Measurements from ENCODE around the gene PHPT1.

The PHPT1 gene

DNA sequence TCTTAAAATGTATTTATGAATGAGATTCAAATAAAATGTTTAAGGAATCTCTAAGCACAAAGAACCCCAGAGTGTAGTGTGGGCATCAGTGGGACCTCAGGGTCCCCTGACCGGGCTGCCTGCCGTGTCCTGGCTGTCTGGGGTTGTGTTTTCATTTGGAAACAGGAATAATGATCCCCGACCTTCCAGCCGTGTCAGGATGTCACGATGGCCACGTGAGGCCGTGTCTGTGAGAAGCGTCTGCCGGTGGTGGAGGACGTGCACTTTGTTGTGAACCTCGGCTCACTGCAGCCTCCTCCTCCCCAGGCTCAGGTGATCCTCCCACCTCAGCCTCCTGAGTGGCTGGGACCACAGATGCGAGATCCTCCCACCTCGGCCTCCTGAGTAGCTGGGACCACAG lies 41.5 kb downstream of the PHPT1 start:
- DNase-seq, result no peak

DNA sequence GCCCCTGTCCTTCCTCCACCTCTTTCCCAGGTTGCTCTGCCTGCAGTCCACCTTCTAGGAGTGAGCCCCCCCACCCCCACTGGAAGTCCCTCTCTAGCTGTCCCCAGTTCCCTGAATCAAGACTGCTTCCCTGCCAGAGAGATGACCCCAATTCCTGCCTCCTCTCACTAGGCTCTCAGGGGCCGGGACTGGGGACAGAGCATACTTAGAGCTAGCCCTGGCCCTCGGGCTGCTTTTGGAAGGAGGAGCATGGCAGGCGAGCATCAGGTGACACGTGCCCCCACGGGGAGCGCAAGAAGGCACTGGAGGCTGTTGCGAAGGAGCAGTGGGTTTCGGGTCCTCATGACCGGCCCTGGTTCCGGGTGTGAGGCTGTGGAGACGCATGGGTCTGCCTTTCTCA lies 46.8 kb downstream of the PHPT1 start:
- no peak for DNase-seq

GRCh38 chr9:136898483-136899100 lies 49.4 kb downstream of the PHPT1 start:
- no peak for DNase-seq

DNA sequence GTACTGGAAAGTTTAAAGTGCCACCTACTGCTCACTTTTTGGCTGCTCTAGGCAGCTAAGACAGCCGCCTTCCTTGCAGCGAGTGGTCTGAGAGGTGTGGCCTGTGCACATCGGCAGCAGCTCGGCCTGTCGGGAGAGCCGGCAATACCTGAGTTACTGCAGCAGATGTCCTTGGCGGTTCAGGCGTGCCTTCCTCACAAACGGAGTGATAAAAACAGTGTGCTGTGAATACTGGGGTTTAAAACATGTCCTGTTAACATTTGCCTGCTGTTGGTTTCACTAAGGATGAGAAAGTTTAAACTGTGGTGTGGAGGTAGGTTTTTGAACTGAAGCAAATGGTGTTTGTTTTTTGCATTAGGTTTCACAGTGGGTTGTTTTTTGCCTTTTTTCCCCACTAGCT lies 50.0 kb downstream of the PHPT1 start:
- no peak for DNase-seq

DNA sequence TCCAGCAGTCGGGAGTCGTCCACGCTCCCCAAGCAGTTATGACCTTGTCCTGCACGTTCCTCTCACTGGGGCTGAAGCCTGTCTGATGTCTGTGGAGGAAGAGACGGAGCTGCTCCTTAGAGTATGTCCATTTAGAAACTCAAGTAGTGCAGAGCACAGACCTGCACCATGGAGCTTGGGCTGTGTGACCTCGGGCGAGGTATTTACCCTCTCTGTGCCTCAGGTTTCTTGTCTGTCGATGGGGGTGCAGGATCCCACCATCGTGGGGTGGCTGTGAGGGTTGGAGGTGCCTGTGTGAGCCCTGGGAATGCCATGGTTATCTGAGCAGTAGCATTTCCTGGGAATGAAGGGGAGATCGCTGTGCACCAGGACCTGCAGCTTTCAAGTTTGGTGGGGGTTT lies 51.3 kb downstream of the PHPT1 start:
- no peak for DNase-seq
